K562 (cell line): ENCODE data around the gene TP53RK. TPM values are rescaled to one million over a fixed set of nuclear protein-coding genes. Genes with fewer than 3 reads are reported as not detected.

ENCODE experiments used
- CBFA2T2 ChIP-seq: fragments of 450-650 bp; conservative IDR thresholded peaks from 2 replicates; pipeline ENCODE4 v1.6.1; 2017; ENCODE audit warnings: mild to moderate bottlenecking
- CBX1 ChIP-seq: sonication (generic); IDR thresholded peaks from 2 replicates; pipeline ENCODE4 v1.6.1; 2016; ENCODE audit warnings: antibody characterized with exemption, low read depth, mild to moderate bottlenecking
- HCFC1 ChIP-seq: IDR thresholded peaks from 2 replicates; pipeline ENCODE4 v1.6.1; 2012; ENCODE audit warnings: low read depth, low read length, improper control_type of control experiment
- KAT7 ChIP-seq: sonication (generic); formaldehyde crosslinking; IDR thresholded peaks from 2 replicates; pipeline ENCODE4 v1.8.0; 2022; ENCODE audit warnings: missing genetic modification reagents, mild to moderate bottlenecking, borderline replicate concordance
- KDM1A ChIP-seq, 2 experiments: fragments of 450-650 bp; IDR thresholded peaks; 2 replicates each; pipeline ENCODE4 v1.6.1; 2016; ENCODE audit warnings: mild to moderate bottlenecking in 2 of 2
- NEUROD1 ChIP-seq: fragments of 150-350 bp; IDR thresholded peaks from 2 replicates; pipeline ENCODE4 v1.6.1; 2014; ENCODE audit warnings: borderline replicate concordance, low read length, low read depth; ENCODE audit not compliant: partially characterized antibody
- ZNF507 ChIP-seq: conservative IDR thresholded peaks from 2 replicates; pipeline ENCODE4 v1.6.1; 2017; ENCODE audit warnings: missing genetic modification characterization, missing compliant biosample characterization
- ZNF668 ChIP-seq: fragments of 250-450 bp; sonication (Bioruptor Pico); IDR thresholded peaks from 2 replicates; pipeline ENCODE4 v1.8.0; 2022; ENCODE audit warnings: mild to moderate bottlenecking, inconsistent platforms
- polyA plus RNA-seq, 8 experiments: library from polyadenylated mRNA; depleted of rRNA in 4 of 8; stranded (reverse) in 5 of 8; unstranded in 3 of 8; fragments of >200 nt; fragmentation: Nextera tagmentation in 2 of 8; fragmentation: Illumina TruSeq in 1 of 8; extraction: Ambion mirVana in 2 of 8; extraction: Trizol in 1 of 8; gene quantifications; 2 replicates each; pipeline versions ENCODE4 v1.2.1 to v1.2.3, GENCODE V29; 2011 to 2014; ENCODE audit warnings: inconsistent platforms in 1 of 8, missing spikeins in 1 of 8
- total RNA-seq, 7 experiments: library from RNA; depleted of rRNA in 6 of 7; stranded (reverse); fragments of >200 nt in 6 of 7; fragmentation: Illumina TruSeq in 2 of 7; extraction: Trizol in 2 of 7; gene quantifications; 2 replicates each; pipeline versions ENCODE4 v1.2.1 to v1.2.3, GENCODE V29; 2011 to 2021; ENCODE audit warnings: low replicate concordance in 1 of 7
- TF ChIP-seq, protein P1 (sequence below): fragments of 200-400 bp; formaldehyde crosslinking; IDR thresholded peaks from 2 replicates; pipeline ENCODE4 v1.6.1; 2017; ENCODE audit warnings: mild to moderate bottlenecking, low read depth, low read length, moderate library complexity
- TF ChIP-seq, protein P2 (sequence below): sonication (generic); formaldehyde crosslinking; IDR thresholded peaks from 2 replicates; pipeline ENCODE4 v1.8.0; 2022; ENCODE audit warnings: mild to moderate bottlenecking, missing genetic modification reagents
- TF ChIP-seq, protein P3 (sequence below): sonication (generic); formaldehyde crosslinking; IDR thresholded peaks from 2 replicates; pipeline ENCODE4 v1.8.1; 2022; ENCODE audit warnings: missing genetic modification reagents
- TF ChIP-seq, protein P4 (sequence below): IDR thresholded peaks from 2 replicates; pipeline ENCODE4 v1.6.1; 2016; ENCODE audit warnings: missing genetic modification characterization, missing compliant biosample characterization
- TF ChIP-seq, protein P5 (sequence below): fragments of 250-450 bp; sonication (Bioruptor Pico); IDR thresholded peaks from 2 replicates; pipeline ENCODE4 v1.5.0; 2020; ENCODE audit warnings: mild to moderate bottlenecking, borderline replicate concordance

TP53RK gene
- total and polyA plus RNA-seq, 9 of the 15 experiments (the other 6 are each of a cell fraction or from before 2014, with no cell fraction given) = 2.9 to 43.5 (median 17.2) TPM

DNA sequence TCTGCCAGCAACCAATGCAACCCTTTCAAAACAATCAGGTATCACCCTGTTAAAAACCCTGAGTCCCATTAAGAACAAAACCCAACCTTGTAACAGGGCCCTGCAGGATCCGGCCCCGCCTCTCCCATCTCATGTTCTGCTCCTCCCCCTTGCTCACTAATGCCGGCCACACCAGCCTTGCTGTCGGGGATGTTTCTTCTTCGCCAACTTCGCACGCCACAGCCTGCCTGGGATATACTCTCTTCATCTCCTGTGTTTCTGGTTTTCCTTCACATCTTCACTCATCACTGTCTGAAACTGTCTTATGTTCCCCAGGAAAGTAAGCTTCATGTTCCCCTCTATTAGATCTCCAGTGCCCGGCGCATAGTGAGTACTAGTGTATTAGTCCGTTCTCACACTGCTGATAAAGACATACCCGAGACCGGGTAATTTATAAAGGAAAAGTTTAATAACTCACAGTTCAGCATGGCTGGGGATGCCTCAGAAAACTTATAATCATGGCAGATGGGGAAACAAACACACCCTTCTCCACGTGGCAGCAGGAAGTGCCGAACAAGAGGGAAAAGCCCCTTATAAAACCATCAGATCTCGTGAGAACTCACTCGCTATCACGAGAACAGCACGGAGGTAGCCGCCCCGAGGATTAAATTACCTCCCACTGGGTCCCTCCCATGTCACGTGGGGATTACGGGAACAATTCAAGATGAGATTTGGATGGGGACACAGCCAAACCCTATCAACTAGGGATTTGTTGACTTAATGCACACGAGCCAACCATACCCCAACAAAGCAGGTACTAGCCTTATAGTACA, 5.1 kb downstream of the TP53RK start (continued):
- TF ChIP-seq, protein P1, sequence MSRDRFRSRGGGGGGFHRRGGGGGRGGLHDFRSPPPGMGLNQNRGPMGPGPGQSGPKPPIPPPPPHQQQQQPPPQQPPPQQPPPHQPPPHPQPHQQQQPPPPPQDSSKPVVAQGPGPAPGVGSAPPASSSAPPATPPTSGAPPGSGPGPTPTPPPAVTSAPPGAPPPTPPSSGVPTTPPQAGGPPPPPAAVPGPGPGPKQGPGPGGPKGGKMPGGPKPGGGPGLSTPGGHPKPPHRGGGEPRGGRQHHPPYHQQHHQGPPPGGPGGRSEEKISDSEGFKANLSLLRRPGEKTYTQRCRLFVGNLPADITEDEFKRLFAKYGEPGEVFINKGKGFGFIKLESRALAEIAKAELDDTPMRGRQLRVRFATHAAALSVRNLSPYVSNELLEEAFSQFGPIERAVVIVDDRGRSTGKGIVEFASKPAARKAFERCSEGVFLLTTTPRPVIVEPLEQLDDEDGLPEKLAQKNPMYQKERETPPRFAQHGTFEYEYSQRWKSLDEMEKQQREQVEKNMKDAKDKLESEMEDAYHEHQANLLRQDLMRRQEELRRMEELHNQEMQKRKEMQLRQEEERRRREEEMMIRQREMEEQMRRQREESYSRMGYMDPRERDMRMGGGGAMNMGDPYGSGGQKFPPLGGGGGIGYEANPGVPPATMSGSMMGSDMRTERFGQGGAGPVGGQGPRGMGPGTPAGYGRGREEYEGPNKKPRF = no peak
- TF ChIP-seq KAT7 (peak; percentile 87; the same call in 1 of the 2 replicates), HCFC1 (no peak), NEUROD1 (peak; percentile 22), ZNF507 (tag) (no peak), KDM1A (IDR thresholded peaks at IDR 0.05) (peak; percentile 53 to 68; a peak in 3 of 4 replicates), CBFA2T2 (peak; percentile 64), ZNF668 (CRISPR knock-in tag) (no peak), CBX1 (0 out of 2 replicates have a peak, but pooled peaks have one; percentile 46)
- TF ChIP-seq, protein P2, sequence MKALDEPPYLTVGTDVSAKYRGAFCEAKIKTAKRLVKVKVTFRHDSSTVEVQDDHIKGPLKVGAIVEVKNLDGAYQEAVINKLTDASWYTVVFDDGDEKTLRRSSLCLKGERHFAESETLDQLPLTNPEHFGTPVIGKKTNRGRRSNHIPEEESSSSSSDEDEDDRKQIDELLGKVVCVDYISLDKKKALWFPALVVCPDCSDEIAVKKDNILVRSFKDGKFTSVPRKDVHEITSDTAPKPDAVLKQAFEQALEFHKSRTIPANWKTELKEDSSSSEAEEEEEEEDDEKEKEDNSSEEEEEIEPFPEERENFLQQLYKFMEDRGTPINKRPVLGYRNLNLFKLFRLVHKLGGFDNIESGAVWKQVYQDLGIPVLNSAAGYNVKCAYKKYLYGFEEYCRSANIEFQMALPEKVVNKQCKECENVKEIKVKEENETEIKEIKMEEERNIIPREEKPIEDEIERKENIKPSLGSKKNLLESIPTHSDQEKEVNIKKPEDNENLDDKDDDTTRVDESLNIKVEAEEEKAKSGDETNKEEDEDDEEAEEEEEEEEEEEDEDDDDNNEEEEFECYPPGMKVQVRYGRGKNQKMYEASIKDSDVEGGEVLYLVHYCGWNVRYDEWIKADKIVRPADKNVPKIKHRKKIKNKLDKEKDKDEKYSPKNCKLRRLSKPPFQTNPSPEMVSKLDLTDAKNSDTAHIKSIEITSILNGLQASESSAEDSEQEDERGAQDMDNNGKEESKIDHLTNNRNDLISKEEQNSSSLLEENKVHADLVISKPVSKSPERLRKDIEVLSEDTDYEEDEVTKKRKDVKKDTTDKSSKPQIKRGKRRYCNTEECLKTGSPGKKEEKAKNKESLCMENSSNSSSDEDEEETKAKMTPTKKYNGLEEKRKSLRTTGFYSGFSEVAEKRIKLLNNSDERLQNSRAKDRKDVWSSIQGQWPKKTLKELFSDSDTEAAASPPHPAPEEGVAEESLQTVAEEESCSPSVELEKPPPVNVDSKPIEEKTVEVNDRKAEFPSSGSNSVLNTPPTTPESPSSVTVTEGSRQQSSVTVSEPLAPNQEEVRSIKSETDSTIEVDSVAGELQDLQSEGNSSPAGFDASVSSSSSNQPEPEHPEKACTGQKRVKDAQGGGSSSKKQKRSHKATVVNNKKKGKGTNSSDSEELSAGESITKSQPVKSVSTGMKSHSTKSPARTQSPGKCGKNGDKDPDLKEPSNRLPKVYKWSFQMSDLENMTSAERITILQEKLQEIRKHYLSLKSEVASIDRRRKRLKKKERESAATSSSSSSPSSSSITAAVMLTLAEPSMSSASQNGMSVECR (CRISPR knock-in tag) = peak; percentile 83
- TF ChIP-seq, protein P3, sequence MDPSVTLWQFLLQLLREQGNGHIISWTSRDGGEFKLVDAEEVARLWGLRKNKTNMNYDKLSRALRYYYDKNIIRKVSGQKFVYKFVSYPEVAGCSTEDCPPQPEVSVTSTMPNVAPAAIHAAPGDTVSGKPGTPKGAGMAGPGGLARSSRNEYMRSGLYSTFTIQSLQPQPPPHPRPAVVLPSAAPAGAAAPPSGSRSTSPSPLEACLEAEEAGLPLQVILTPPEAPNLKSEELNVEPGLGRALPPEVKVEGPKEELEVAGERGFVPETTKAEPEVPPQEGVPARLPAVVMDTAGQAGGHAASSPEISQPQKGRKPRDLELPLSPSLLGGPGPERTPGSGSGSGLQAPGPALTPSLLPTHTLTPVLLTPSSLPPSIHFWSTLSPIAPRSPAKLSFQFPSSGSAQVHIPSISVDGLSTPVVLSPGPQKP (CRISPR knock-in tag) = no peak
- TF ChIP-seq, protein P4, sequence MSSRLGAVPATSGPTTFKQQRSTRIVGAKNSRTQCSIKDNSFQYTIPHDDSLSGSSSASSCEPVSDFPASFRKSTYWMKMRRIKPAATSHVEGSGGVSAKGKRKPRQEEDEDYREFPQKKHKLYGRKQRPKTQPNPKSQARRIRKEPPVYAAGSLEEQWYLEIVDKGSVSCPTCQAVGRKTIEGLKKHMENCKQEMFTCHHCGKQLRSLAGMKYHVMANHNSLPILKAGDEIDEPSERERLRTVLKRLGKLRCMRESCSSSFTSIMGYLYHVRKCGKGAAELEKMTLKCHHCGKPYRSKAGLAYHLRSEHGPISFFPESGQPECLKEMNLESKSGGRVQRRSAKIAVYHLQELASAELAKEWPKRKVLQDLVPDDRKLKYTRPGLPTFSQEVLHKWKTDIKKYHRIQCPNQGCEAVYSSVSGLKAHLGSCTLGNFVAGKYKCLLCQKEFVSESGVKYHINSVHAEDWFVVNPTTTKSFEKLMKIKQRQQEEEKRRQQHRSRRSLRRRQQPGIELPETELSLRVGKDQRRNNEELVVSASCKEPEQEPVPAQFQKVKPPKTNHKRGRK (tag) = no peak
- TF ChIP-seq, protein P5, sequence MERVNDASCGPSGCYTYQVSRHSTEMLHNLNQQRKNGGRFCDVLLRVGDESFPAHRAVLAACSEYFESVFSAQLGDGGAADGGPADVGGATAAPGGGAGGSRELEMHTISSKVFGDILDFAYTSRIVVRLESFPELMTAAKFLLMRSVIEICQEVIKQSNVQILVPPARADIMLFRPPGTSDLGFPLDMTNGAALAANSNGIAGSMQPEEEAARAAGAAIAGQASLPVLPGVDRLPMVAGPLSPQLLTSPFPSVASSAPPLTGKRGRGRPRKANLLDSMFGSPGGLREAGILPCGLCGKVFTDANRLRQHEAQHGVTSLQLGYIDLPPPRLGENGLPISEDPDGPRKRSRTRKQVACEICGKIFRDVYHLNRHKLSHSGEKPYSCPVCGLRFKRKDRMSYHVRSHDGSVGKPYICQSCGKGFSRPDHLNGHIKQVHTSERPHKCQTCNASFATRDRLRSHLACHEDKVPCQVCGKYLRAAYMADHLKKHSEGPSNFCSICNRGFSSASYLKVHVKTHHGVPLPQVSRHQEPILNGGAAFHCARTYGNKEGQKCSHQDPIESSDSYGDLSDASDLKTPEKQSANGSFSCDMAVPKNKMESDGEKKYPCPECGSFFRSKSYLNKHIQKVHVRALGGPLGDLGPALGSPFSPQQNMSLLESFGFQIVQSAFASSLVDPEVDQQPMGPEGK (CRISPR knock-in tag) = no peak
